GM12801 (cell line): ENCODE results near the gene MYH3.

Source experiments
- TF ChIP-seq, protein P1 (sequence below): IDR thresholded peaks from one replicate; pipeline ENCODE4 v1.5.1; 2011; ENCODE audit warnings: control low read depth; ENCODE audit not compliant: insufficient read length; ENCODE audit errors: extremely low read depth

MYH3 gene

GRCh38 chr17:10657148-10657547 lies at the start of gene MYH3:
Gene MYH3 (minus strand): TSS chr17:10657309. CDS start chr17:10655064, 2,245 bp downstream.
- TF ChIP-seq, protein P1, sequence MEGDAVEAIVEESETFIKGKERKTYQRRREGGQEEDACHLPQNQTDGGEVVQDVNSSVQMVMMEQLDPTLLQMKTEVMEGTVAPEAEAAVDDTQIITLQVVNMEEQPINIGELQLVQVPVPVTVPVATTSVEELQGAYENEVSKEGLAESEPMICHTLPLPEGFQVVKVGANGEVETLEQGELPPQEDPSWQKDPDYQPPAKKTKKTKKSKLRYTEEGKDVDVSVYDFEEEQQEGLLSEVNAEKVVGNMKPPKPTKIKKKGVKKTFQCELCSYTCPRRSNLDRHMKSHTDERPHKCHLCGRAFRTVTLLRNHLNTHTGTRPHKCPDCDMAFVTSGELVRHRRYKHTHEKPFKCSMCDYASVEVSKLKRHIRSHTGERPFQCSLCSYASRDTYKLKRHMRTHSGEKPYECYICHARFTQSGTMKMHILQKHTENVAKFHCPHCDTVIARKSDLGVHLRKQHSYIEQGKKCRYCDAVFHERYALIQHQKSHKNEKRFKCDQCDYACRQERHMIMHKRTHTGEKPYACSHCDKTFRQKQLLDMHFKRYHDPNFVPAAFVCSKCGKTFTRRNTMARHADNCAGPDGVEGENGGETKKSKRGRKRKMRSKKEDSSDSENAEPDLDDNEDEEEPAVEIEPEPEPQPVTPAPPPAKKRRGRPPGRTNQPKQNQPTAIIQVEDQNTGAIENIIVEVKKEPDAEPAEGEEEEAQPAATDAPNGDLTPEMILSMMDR = no peak

- TF ChIP-seq, protein P1 = no peak
Observed at GRCh38 chr17:10705727-10706126, 48.6 kb upstream of the MYH3 start.

- TF ChIP-seq, protein P1 = no peak
Observed at GRCh38 chr17:10702574-10702973, 45.5 kb upstream of the MYH3 start.

- TF ChIP-seq, protein P1 = no peak
Observed at GRCh38 chr17:10699856-10700255, 42.7 kb upstream of the MYH3 start.

DNA sequence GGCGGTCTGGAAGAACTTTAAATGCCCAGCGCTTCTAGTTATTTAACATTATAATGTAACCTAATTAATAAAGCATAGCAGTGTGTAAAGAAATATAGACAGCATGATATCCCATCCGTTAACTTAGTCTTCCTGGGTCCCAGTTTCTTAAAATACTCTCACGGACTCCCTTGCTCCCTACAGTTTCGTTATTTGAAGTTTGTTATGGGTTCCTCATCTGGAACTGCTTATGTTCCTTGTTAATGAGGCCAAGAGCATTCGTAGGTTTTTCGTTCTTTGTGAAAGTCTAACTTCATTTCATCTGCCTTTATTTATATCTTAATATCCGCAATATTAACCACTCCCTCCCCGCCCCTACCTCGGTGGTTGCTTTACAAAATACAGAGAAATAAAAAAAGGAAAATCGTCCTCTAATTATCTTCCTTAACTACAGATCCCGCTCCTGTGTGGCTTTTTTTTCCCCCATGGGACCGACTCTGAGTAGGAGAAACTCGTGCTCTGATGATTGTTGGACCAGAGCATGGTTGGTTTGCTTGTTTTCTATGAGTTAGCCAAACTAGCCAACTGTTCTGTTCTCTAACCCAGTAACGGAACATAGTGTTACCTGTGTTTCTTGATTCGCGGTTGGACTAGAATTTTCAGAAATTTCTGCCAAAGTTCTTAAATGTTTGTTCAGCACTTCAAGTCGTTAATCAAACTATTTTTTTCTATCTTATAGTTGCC lies 41.1 kb upstream of the MYH3 start:
- TF ChIP-seq, protein P1 = no peak

DNA sequence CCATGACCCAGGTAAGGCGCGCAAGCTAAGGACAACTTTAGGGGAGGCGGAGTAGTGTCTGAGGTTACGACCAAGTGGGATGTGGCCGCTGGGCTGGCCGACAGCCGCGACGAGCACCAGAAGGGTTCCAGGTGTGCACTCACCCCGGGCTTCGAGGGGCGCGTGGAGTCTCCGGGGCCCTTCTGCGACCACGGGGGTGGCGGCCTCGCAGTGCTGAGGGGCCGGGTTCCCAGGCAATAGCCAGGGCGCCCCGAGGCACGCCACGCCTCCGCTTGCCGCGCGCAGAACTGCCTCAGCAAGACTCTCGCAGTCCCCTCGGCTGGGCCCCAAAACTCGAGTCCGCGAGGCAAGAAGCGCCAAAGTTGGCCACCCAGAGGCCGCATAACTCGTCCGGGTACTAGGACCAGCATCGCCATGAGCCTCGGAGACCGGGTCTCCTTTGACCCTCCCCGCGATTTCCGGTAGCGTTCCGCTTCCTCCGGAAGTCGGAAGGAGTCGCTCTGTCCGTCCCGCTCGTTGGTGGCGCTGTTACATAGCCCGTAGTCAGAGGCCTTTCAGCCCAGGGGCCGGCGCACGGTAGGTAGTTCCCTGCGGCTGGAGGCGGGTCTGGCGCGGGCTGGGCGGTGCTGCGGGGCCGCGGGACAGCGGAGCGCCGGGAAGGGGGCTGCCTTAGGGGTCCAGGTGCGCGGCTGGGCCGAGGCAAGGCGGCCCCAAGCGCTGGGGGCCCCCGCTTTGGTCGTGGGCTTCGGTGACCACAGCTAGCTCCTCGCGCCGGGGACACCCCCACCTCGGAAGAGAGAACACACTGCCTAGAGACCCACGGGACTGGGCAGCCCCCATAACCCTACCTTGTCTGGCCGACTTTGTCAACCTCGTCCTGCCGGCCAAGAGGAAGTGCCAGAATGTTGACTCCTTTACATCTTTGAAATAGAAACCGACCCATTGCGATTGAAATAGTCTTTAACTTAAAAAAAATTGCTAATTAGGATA lies 40.3 kb upstream of the MYH3 start, which contains the start of the genes ADPRM and SCO1:
Gene ADPRM, plus strand, starts transcription at position 503 of the 990 bp plus-strand sequence. CDS start 7,333 bp downstream, outside the sequence.
Gene SCO1, minus strand, starts transcription at position 442 of the 990 bp plus-strand sequence. Its CDS starts 26 bp downstream, at position 416.
- TF ChIP-seq, protein P1 = no peak

GRCh38 chr17:10687499-10687898 lies 30.4 kb upstream of the MYH3 start:
- TF ChIP-seq, protein P1 = no peak
